ENCODE measurements around the gene METTL25. TPM values are rescaled to one million over a fixed set of nuclear protein-coding genes. Genes with fewer than 3 reads are reported as not detected.

Gene METTL25
- total and polyA plus RNA-seq, 10 of the 15 experiments (the other 5 are each of a cell fraction or from before 2014, with no cell fraction given) = 5.6 to 11.3 (median 8.0) TPM

DNA sequence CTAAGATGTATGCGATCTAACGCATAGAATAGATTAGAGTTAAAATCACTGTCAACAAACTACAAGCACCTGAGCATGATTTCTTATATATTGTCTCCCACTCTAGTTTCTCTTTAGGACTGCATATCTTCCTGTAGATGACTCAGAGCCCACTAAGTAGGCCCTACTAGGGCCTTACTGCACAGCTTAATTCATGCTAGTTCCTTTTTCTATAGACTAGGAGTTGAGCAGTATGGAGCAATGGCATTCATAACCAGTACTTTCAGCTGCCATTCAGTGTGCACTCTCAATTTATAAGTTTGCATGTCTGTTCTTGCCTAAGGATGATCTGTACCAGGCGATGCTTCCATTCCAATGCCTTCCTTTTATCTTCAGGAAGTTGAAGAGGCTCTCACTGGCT is 103.5 kb downstream of the METTL25 start:
- in situ Hi-C loops (cut with MboI) (no loop called here), intact Hi-C loops (cut with micrococcal nuclease; ENCODE audit: unreplicated experiment) (no loop called here)
- ChIA-PET POLR2A (no interaction called here), CTCF (no interaction called here), SMC1A (ENCODE audit: uncharacterized antibody, unreplicated experiment) (no interaction called here), RAD21 (ENCODE audit: unreplicated experiment) (no interaction called here)
- Histone ChIP-seq H3K79me2 (ENCODE audit: control insufficient read depth, insufficient read depth, low read length) (no peaks in the 10 kb centered on the region), H3K36me3 (ENCODE audit: control insufficient read depth in 2 of 2, insufficient read depth in 2 of 2, low read length in 1 of 2) (no peaks in the 10 kb centered on the region), H3K4me2 (ENCODE audit: control insufficient read depth, insufficient read depth) (no peak overlapping the region), H3K9ac (ENCODE audit: control insufficient read depth, insufficient read depth, low read length) (no peak overlapping the region), H4K20me1 (ENCODE audit: control insufficient read depth, insufficient read depth) (no peaks in the 10 kb centered on the region), H3K4me1 (ENCODE audit: control insufficient read depth, insufficient read depth, low read length) (no peaks in the 10 kb centered on the region), H2AFZ (ENCODE audit: control insufficient read depth, low read depth, low read length) (no peak overlapping the region), H3K9me3 (replicated peaks; ENCODE audit: control insufficient read depth, insufficient read depth, low read length) (no peaks in the 10 kb centered on the region), H3K4me3 (no peak overlapping the region), H3K27ac (ENCODE audit: control insufficient read depth, insufficient read depth) (no peak overlapping the region), H3K27me3 (replicated peaks in 1 of 2; ENCODE audit: control insufficient read depth in 2 of 2, insufficient read depth in 2 of 2, low read length in 1 of 2) (no peaks in the 10 kb centered on the region)
- 66% methylated on average over 3 of the region's 3 CpGs for WGBS (ENCODE audit: insufficient coverage, insufficient replicate concordance, low lambda C conversion rate, missing lambda C conversion rate)
- FAIRE-seq = no peak
- ATAC-seq = peak; percentile 47
- no TSS peak for BruUV-seq (replicated peaks)
- TF ChIP-seq DPF2 (IDR thresholded peaks at IDR 0.05) (no peak), ZBED1 (IDR thresholded peaks at IDR 0.05; ENCODE audit: borderline replicate concordance) (no peak), TAF1 (IDR thresholded peaks at IDR 0.05; ENCODE audit: borderline replicate concordance, low read depth, low read length) (no peak), RAD21 (IDR thresholded peaks at IDR 0.05; ENCODE audit: insufficient read depth, low read depth, low read length) (no peak), GATAD2B (conservative IDR thresholded peaks at IDR 0.05; ENCODE audit: low read depth) (no peak)
- TF ChIP-seq, protein P1, sequence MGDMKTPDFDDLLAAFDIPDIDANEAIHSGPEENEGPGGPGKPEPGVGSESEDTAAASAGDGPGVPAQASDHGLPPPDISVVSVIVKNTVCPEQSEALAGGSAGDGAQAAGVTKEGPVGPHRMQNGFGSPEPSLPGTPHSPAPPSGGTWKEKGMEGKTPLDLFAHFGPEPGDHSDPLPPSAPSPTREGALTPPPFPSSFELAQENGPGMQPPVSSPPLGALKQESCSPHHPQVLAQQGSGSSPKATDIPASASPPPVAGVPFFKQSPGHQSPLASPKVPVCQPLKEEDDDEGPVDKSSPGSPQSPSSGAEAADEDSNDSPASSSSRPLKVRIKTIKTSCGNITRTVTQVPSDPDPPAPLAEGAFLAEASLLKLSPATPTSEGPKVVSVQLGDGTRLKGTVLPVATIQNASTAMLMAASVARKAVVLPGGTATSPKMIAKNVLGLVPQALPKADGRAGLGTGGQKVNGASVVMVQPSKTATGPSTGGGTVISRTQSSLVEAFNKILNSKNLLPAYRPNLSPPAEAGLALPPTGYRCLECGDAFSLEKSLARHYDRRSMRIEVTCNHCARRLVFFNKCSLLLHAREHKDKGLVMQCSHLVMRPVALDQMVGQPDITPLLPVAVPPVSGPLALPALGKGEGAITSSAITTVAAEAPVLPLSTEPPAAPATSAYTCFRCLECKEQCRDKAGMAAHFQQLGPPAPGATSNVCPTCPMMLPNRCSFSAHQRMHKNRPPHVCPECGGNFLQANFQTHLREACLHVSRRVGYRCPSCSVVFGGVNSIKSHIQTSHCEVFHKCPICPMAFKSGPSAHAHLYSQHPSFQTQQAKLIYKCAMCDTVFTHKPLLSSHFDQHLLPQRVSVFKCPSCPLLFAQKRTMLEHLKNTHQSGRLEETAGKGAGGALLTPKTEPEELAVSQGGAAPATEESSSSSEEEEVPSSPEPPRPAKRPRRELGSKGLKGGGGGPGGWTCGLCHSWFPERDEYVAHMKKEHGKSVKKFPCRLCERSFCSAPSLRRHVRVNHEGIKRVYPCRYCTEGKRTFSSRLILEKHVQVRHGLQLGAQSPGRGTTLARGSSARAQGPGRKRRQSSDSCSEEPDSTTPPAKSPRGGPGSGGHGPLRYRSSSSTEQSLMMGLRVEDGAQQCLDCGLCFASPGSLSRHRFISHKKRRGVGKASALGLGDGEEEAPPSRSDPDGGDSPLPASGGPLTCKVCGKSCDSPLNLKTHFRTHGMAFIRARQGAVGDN (IDR thresholded peaks at IDR 0.05) = no peak
- TF ChIP-seq, protein P2, sequence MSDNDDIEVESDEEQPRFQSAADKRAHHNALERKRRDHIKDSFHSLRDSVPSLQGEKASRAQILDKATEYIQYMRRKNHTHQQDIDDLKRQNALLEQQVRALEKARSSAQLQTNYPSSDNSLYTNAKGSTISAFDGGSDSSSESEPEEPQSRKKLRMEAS (IDR thresholded peaks at IDR 0.05; ENCODE audit: low read depth, low read length) = no peak
- DNase-seq (ENCODE audit: low read depth, low spot score) = no peak

All from GM12878 (cell line).